Naive thymus-derived CD8-positive, alpha-beta T cell (primary cell): ENCODE data around the gene STARD3. TPM values are rescaled to one million over a fixed set of nuclear protein-coding genes. Genes with fewer than 3 reads are reported as not detected.
A peak's percentile ranks its signal among the peaks of the same experiment; 100 is the strongest.

Source experiments
- ATAC-seq, 2 donors: fragments of 150-1000 bp; cut with Tn5 transposase in 1 of 2; sonication (Bioruptor Pico), chemical (Tn5 transposase) in 1 of 2; 1 replicate in 1 of 2; 2 replicates in 1 of 2; pipeline ENCODE4 v1.10.0; 2021; ENCODE audit warnings: mild to moderate bottlenecking in 2 of 2, moderate library complexity in 2 of 2
- POLR2A ChIA-PET: fragments of 350-600 bp; sonication (Branson Sonifier 250); formaldehyde crosslinking; loops from one replicate; lab custom pipeline; 2021; ENCODE audit warnings: antibody characterized with exemption; lab: Charles Lee
- DNase-seq, 10 donors: peaks; one replicate each; pipeline versions ENCODE4 v3.0.0 to v3.0.0-alpha.2; 2020 to 2022
- H3K27ac Mint-ChIP-seq, 10 donors: one replicate each; pipeline ENCODE4 v1.8.0; 2020 to 2022; ENCODE audit warnings: mild to moderate bottlenecking in 10 of 10, mixed read lengths in 10 of 10, moderate library complexity in 4 of 10, inconsistent platforms in 1 of 10
- H3K27me3 Mint-ChIP-seq, 5 donors: one replicate each; pipeline ENCODE4 v1.8.0; 2021 to 2022; ENCODE audit warnings: mixed read lengths in 5 of 5
- H3K36me3 Mint-ChIP-seq, 3 donors: one replicate each; pipeline ENCODE4 v1.8.0; 2020 to 2022; ENCODE audit warnings: mixed read lengths in 3 of 3, mild to moderate bottlenecking in 2 of 3, inconsistent platforms in 1 of 3
- H3K4me1 Mint-ChIP-seq, 4 donors: one replicate each; pipeline ENCODE4 v1.8.0; 2021 to 2022; ENCODE audit warnings: mixed read lengths in 4 of 4
- H3K4me3 Mint-ChIP-seq, 10 donors: one replicate each; pipeline ENCODE4 v1.8.0; 2020 to 2022; ENCODE audit warnings: mild to moderate bottlenecking in 10 of 10, mixed read lengths in 10 of 10, moderate library complexity in 6 of 10, inconsistent platforms in 1 of 10
- H3K9me3 Mint-ChIP-seq, 9 donors: one replicate each; pipeline ENCODE4 v1.8.0; 2020 to 2022; ENCODE audit warnings: mixed read lengths in 9 of 9, mild to moderate bottlenecking in 3 of 9, inconsistent platforms in 1 of 9, moderate library complexity in 1 of 9
- polyA plus RNA-seq, 3 donors: library from polyadenylated mRNA; unstranded; fragments of 300-500 nt; fragmentation: Illumina TruSeq; gene quantifications; one replicate each; pipeline ENCODE4 v1.2.3, GENCODE V29; 2021
- total RNA-seq, 8 experiments: library from RNA in 2 of 8; stranded (reverse) in 2 of 8; gene quantifications; one replicate each; pipeline ENCODE4 v1.2.3 and lab custom pipeline; 2021 to 2026

STARD3 gene
- total and polyA plus RNA-seq, 5 experiments from 2014 or later = 37.4 to 167 (median 51.6) TPM

DNA sequence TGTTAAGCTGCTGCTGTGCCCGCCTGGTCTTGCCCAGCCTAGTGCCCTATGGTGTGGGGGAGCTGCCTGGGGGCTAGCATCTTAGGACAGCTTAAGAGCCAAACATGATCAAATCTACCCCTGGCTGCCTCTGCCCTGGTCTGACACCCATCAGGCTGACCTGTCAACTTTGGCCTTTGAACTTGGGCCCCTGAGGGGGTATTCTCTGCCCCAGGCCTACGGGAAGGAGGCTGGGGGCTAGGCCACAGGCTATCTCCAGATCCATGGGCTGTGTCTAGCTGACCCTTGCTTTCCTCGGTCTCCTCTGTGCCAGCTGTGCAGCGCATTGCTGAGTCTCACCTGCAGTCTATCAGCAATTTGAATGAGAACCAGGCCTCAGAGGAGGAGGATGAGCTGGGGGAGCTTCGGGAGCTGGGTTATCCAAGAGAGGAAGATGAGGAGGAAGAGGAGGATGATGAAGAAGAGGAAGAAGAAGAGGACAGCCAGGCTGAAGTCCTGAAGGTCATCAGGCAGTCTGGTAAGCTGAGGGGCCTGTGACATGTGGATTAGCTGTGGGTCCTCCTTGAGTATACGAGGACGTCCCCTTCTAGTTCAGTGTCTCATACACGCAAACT is 3.3 kb upstream of the STARD3 start:
- H3K4me3 Mint-ChIP-seq = no peak overlapping the region
- peak overlapping the region in 1 of 10 donors; percentile 70 for H3K27ac Mint-ChIP-seq
- POLR2A ChIA-PET = interaction anchor here (0.6 to 4.1 kb wide), 6 partner anchors 9 to 235 kb away, joined by 3 to 15 read pairs (median 4); partner anchors contain the start of gene MIEN1
- peaks cover 21 to 46% (median 42%) of the 10 kb centered on the region in 4 donors for H3K4me1 Mint-ChIP-seq
- DNase-seq (no peak), ATAC-seq (no peak)
- no peaks in the 10 kb centered on the region for H3K36me3 Mint-ChIP-seq
- no peaks in the 10 kb centered on the region for H3K9me3 Mint-ChIP-seq
- H3K27me3 Mint-ChIP-seq = peaks cover 1 to 19% (median 8%) of the 10 kb centered on the region in 5 donors

DNA sequence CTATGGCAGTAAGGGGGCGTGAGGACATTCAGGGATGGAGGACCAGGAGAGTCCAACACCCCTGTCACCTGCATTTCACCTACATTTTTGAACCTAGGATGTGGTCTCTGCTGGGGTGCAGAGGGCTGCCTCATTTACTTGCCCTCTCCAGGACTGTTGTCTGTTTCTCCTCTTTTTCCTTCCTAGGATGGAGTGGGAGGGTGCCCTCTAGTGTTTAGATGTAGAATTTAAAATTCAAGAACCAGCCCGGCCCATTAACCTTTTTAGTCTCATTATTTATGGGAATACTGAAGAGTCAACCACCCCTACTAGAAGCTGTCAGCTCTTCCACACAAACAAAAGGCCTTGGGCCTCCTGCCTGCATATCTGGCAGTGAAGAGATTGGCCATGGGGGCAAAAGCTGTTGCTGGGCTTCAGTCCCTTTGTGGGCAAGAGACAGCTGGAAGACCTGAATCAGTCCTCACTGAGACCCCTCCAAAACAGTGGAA is 2.5 kb upstream of the STARD3 start:
- H3K9me3 Mint-ChIP-seq = no peaks in the 10 kb centered on the region
- H3K27ac Mint-ChIP-seq = peak overlapping the region in 4 of 10 donors; percentile 9 to 66 (median 23)
- POLR2A ChIA-PET = interaction anchor here (0.6 to 4.1 kb wide), 5 partner anchors 12 to 234 kb away, joined by 3 to 15 read pairs (median 5); partner anchors contain the start of gene MIEN1
- ATAC-seq (no peak), DNase-seq (peak in 3 of 10 donors; percentile 48 to 59 (median 48))
- peak overlapping the region in 2 of 10 donors; percentile 2 to 33 for H3K4me3 Mint-ChIP-seq
- H3K27me3 Mint-ChIP-seq = peaks cover 1 to 17% (median 7%) of the 10 kb centered on the region in 5 donors
- no peaks in the 10 kb centered on the region for H3K36me3 Mint-ChIP-seq
- peaks cover 27 to 54% (median 49%) of the 10 kb centered on the region in 4 donors for H3K4me1 Mint-ChIP-seq

DNA sequence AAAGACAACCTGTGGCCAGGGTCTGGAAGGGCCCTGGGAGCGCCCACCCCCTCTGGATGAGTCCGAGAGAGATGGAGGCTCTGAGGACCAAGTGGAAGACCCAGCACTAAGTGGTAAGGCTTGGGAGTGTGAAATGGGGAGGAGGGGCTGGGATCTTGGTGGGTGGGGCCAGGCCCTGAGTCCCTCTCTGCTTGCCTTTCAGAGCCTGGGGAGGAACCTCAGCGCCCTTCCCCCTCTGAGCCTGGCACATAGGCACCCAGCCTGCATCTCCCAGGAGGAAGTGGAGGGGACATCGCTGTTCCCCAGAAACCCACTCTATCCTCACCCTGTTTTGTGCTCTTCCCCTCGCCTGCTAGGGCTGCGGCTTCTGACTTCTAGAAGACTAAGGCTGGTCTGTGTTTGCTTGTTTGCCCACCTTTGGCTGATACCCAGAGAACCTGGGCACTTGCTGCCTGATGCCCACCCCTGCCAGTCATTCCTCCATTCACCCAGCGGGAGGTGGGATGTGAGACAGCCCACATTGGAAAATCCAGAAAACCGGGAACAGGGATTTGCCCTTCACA is 1.2 kb upstream of the STARD3 start:
- peaks cover 35 to 67% (median 61%) of the 10 kb centered on the region in 4 donors for H3K4me1 Mint-ChIP-seq
- no peaks in the 10 kb centered on the region for H3K9me3 Mint-ChIP-seq
- ATAC-seq (no peak), DNase-seq (no peak)
- H3K27me3 Mint-ChIP-seq = peaks cover 0 to 16% (median 4%) of the 10 kb centered on the region in 5 donors
- no peaks in the 10 kb centered on the region for H3K36me3 Mint-ChIP-seq
- H3K4me3 Mint-ChIP-seq = peak overlapping the region; percentile 52 to 97 (median 92)
- POLR2A ChIA-PET = interaction anchor here (4.0 to 4.1 kb wide), 2 partner anchors 13 to 32 kb away, joined by 15 to 26 read pairs; partner anchors contain the start of genes PNMT and TCAP
- H3K27ac Mint-ChIP-seq = peak overlapping the region; percentile 80 to 96 (median 90)

DNA sequence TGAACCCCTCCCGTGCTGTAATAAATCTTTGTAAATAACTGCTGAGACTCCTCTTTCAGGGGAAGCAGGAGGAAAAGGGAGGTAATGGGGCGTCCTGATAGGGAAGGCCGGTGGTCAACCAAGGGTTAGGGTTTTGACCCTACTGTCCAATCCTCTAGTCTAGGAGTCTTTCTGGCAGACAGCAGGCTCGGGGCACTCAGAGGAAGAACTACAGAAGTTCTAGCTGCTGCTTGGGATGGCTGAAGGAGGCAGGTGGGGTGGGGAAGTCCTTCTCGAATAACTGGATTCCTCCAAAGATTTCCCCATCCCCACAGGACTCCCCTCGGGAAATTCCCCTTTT is 387 bp upstream of the STARD3 start:
- Mint-ChIP-seq H3K36me3 (no peaks in the 10 kb centered on the region), H3K9me3 (no peaks in the 10 kb centered on the region), H3K4me3 (peak overlapping the region; percentile 88 to 97 (median 94)), H3K27me3 (peaks cover 0 to 7% (median 0%) of the 10 kb centered on the region in 5 donors), H3K27ac (peak overlapping the region; percentile 80 to 96 (median 90)), H3K4me1 (peaks cover 40 to 68% (median 64%) of the 10 kb centered on the region in 4 donors)
- DNase-seq = no peak
- ATAC-seq = peak; percentile 16 to 22
- POLR2A ChIA-PET = interaction anchor here (1.0 to 4.0 kb wide), 5 partner anchors 19 to 117 kb away, joined by 3 to 26 read pairs (median 8); partner anchors contain the start of genes PNMT and TCAP

DNA sequence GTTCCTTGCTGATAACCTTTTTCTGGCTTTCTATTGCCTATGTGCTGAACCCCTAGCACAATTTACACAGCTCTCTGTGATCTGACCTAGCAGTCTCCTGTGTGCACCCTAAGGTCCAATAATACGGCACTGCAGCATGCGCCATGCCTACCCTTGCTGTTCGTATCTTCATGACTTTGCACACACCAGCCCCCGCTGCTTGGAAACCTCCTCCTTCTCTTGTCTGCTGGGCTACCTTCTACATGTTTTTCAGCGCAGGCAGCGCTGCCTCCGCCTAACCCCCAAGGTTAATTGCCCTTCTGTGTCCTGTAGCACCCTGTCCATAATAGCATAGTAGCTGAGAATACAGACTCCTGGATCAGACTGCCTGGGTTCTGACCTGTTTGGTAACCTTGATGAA is 1.4 kb downstream of the STARD3 start:
- no peaks in the 10 kb centered on the region for H3K27me3 Mint-ChIP-seq
- peak overlapping the region; percentile 80 to 96 (median 93) for H3K27ac Mint-ChIP-seq
- POLR2A ChIA-PET = interaction anchor here (0.5 to 4.0 kb wide), 13 partner anchors 8 to 438 kb away, joined by 3 to 26 read pairs (median 3); partner anchors contain the start of genes PGAP3, PNMT, RPL19 and TCAP
- H3K9me3 Mint-ChIP-seq = no peaks in the 10 kb centered on the region
- peak overlapping the region; percentile 88 to 97 (median 94) for H3K4me3 Mint-ChIP-seq
- H3K4me1 Mint-ChIP-seq = peaks cover 49 to 79% (median 78%) of the 10 kb centered on the region in 4 donors
- DNase-seq (no peak), ATAC-seq (no peak)
- no peaks in the 10 kb centered on the region for H3K36me3 Mint-ChIP-seq

DNA sequence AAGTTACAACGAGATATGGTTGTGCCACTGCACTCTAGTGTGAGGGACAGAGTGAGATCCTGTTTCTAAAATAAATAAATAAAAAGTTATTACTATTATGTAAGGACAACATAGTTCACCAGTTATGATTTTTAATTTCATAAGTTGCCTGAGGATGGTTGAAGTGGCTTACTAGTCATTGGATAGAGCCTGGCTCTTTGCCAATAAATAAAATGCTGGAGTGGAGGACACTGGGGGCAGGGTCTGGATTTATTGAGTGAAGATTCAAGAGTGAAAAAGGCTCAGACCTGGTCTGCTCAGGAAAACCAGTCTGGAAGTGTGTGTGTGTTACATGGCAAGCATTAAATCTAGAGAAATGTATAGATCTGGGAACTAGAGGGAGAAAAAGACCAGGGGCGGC is 2.1 kb downstream of the STARD3 start:
- H3K36me3 Mint-ChIP-seq = no peaks in the 10 kb centered on the region
- POLR2A ChIA-PET = interaction anchor here (0.5 to 4.0 kb wide), 8 partner anchors 7 to 536 kb away, joined by 3 to 26 read pairs (median 5); partner anchors contain the start of genes PNMT and TCAP
- H3K4me3 Mint-ChIP-seq = peak overlapping the region in 9 of 10 donors; percentile 28 to 97 (median 94)
- peak overlapping the region in 8 of 10 donors; percentile 15 to 85 (median 51) for H3K27ac Mint-ChIP-seq
- no peak for ATAC-seq
- no peaks in the 10 kb centered on the region for H3K27me3 Mint-ChIP-seq
- no peaks in the 10 kb centered on the region for H3K9me3 Mint-ChIP-seq
- H3K4me1 Mint-ChIP-seq = peaks cover 53 to 86% (median 82%) of the 10 kb centered on the region in 4 donors
- DNase-seq = no peak

DNA sequence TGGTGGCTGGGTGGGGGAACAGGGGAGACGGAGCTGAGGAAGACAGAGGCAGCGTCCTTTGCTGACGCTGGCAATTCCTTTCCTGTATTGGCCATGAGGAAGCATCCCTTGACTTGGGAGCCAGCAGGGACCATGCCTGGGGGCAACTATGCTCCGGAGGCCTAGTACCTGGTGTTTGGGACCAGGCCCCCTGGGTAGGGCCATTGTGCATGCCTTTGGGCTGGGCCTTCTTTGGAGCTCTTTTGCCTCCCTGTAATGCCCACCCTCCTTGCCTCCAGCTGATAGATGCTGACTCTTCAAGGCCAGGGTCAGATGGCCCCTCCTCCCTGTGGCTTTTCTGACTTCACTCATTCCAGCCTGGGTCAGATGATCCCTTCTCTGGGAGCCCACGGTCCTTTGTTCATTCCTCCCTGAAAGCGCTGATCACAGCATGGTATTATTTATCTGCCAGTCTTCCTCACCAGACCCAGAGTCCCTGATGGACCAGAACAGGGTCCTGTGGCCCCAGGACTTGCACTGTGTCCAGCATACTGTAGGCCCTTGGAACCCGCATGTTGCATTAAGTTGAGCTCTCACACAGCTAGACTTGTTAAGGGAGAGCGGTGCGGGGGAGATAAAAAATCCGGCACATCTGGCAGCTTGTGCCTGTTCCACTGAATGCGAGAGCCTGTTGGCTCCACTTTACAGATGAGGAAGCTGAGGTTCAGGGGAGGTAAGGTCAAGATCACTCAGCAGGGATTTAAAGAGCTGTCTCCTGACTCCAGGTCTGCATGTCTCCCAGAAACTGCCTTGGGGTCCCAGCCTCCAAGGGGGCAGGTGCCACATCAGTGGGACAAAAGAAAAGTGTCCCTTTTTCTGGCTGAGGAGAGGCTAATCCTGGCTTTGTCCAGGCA is 2.9 kb downstream of the STARD3 start:
- H3K4me3 Mint-ChIP-seq = peak overlapping the region in 9 of 10 donors; percentile 28 to 88 (median 65)
- H3K9me3 Mint-ChIP-seq = no peaks in the 10 kb centered on the region
- no peaks in the 10 kb centered on the region for H3K27me3 Mint-ChIP-seq
- ATAC-seq (no peak), DNase-seq (no peak)
- peaks cover 53 to 85% (median 80%) of the 10 kb centered on the region in 4 donors for H3K4me1 Mint-ChIP-seq
- H3K36me3 Mint-ChIP-seq = peaks cover 0 to 4% (median 0%) of the 10 kb centered on the region in 3 donors
- POLR2A ChIA-PET = interaction anchor here (0.5 to 4.0 kb wide), 5 partner anchors 12 to 383 kb away, joined by 3 to 26 read pairs (median 5); partner anchors contain the start of genes PNMT and TCAP
- peak overlapping the region; percentile 15 to 85 (median 60) for H3K27ac Mint-ChIP-seq

DNA sequence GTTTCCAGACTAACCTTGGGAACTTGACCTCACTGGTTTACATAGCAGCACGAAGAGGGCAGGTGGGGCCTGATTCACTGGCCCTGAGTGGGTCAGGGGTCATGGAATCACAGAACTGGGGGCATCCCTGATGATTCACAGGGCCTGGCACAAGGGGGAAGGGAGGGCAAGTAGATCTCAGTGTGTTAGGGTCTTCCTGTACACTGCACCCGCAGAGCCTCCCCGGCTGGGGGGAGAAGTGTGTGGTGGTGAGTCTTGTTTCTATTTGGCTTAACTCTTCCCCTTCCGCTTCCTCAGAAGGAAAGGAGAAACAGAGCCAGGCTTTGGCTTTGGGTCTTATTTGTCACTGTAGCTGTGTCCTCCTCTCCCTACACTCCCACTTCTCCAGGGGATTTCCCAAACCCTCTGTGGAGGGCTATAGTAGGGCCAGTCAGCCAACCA is 3.7 kb downstream of the STARD3 start:
- POLR2A ChIA-PET = interaction anchor here (3.5 kb wide), 1 partner anchor 11 kb away, joined by 10 read pairs; no protein-coding TSS in a partner anchor
- Mint-ChIP-seq H3K9me3 (no peaks in the 10 kb centered on the region), H3K27ac (peak overlapping the region in 7 of 10 donors; percentile 33 to 89 (median 65)), H3K4me1 (peaks cover 56 to 87% (median 86%) of the 10 kb centered on the region in 4 donors), H3K36me3 (peaks cover 0 to 10% (median 0%) of the 10 kb centered on the region in 3 donors), H3K4me3 (peak overlapping the region; percentile 36 to 88 (median 74)), H3K27me3 (no peaks in the 10 kb centered on the region)
- ATAC-seq (no peak), DNase-seq (no peak)

DNA sequence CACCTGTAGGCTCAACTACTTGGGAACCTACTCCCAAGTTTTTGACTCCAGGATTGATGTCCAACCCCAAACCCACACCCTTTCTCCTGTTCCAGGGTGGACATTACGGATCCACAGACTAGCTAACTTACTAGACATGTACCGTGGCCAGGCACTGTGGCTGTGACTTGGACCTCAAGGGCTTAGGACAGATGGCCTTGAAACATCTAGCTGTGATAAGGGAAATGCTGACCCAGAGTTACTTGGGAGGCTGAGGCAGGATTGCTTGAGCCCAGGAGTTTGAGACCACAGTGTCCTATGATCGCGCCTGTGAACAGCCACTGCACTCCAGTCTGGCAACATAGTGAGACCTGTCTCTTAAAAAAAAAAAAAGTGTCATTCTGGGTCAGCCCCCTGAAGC is 4.2 kb downstream of the STARD3 start:
- DNase-seq = no peak
- H3K27me3 Mint-ChIP-seq = no peaks in the 10 kb centered on the region
- no peaks in the 10 kb centered on the region for H3K9me3 Mint-ChIP-seq
- H3K27ac Mint-ChIP-seq = peak overlapping the region in 3 of 10 donors; percentile 53 to 65 (median 57)
- peaks cover 0 to 10% (median 0%) of the 10 kb centered on the region in 3 donors for H3K36me3 Mint-ChIP-seq
- peak overlapping the region in 7 of 10 donors; percentile 30 to 88 (median 64) for H3K4me3 Mint-ChIP-seq
- ATAC-seq = no peak
- peaks cover 56 to 87% (median 85%) of the 10 kb centered on the region in 4 donors for H3K4me1 Mint-ChIP-seq
- POLR2A ChIA-PET = interaction anchor here (3.5 kb wide), 1 partner anchor 10 kb away, joined by 10 read pairs; no protein-coding TSS in a partner anchor

DNA sequence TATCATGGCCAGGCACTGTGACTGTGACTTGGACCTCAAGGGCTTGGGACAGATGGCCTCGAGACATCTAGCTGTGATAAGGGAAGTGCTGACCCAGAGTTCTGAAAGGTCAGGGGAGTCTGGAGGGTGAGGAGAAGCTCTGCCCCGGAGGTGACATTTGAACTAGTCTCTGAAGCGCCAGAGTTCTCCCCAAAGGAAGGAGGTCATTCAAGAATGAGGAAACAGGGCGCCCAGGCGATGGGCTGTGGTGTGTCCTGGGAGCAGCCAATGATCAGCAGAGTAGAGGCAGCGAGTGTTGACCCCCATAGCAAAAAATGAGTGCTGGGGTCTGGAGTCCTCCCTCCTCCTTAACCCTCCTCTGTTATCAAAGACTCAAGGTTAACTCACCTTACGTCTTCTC is 4.9 kb downstream of the STARD3 start:
- Mint-ChIP-seq H3K4me1 (peaks cover 56 to 86% (median 81%) of the 10 kb centered on the region in 4 donors), H3K27ac (peak overlapping the region in 8 of 10 donors; percentile 13 to 89 (median 62)), H3K4me3 (peak overlapping the region in 3 of 10 donors; percentile 35 to 56 (median 48)), H3K27me3 (no peaks in the 10 kb centered on the region), H3K36me3 (peaks cover 0 to 10% (median 0%) of the 10 kb centered on the region in 3 donors), H3K9me3 (no peaks in the 10 kb centered on the region)
- no peak for DNase-seq
- POLR2A ChIA-PET = interaction anchor here (0.9 to 3.5 kb wide), 3 partner anchors 8 to 16 kb away, joined by 3 to 10 read pairs (median 4); no protein-coding TSS in a partner anchor
- ATAC-seq = no peak
